ENCODE measurements around the gene MRAS. TPM values are rescaled to one million over a fixed set of nuclear protein-coding genes. Genes with fewer than 3 reads are reported as not detected.

MRAS gene
- polyA plus RNA-seq, 1 of the 3 experiments (the other 2 are of a cell fraction): 25.0 TPM

DNA sequence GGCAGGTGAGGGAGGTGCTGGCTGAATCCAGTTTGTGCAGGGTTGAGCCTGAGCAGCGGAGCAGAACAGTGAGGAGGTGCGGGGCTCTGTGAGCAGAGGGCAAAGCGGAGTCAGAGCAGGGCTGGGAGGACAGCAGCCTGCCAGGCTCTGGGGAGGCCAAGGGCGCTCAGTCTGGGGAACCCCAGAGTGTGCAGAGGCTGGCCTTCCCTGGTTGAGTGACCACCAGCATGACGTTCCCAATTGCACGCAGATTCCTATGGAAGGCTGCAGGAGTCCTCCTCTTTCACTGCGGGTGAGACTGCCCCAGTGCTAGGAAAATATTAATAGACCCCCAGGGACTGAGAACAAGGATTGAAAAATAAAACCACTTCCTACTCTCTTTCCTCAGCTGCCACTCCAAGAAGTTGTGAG lies 13.2 kb downstream of the MRAS start:
- H3K79me2 ChIP-seq (ENCODE audit: insufficient read depth): 0 out of 2 replicates have a peak, but pooled peaks cover 3% of the 10 kb centered on the region
- H3K4me1 ChIP-seq (ENCODE audit: control insufficient read depth in 1 of 2, insufficient read depth in 2 of 2, low read depth in 1 of 2, low read length in 1 of 2): no peaks in the 10 kb centered on the region; a peak in 1 of 4 replicates
- POLR2A ChIA-PET: no interaction called here

More for the DNA sequence above, 13.2 kb downstream of the MRAS start:
- H4K20me1 ChIP-seq (ENCODE audit: insufficient read depth): no peaks in the 10 kb centered on the region
- no peak overlapping the region for H3K4me2 ChIP-seq
- H3K9ac ChIP-seq: no peak overlapping the region
- TF ChIP-seq RCOR1 (IDR thresholded peaks at IDR 0.05; ENCODE audit: low read length) (no peak), MXI1 (IDR thresholded peaks at IDR 0.05; ENCODE audit: low read depth, low read length) (no peak), FOSL2 (IDR thresholded peaks at IDR 0.05; ENCODE audit: borderline replicate concordance, low read depth) (no peak), ELF1 (IDR thresholded peaks at IDR 0.05) (no peak), CHD2 (IDR thresholded peaks at IDR 0.05; ENCODE audit: low read length, partially characterized antibody) (no peak), MEF2A (IDR thresholded peaks at IDR 0.05; ENCODE audit: borderline replicate concordance, low read depth) (no peak), JUND (IDR thresholded peaks at IDR 0.05) (no peak), NFIC (IDR thresholded peaks at IDR 0.05; ENCODE audit: borderline replicate concordance) (no peak), RFX5 (IDR thresholded peaks at IDR 0.05; ENCODE audit: low read length) (no peak)
- TF ChIP-seq, protein P1, sequence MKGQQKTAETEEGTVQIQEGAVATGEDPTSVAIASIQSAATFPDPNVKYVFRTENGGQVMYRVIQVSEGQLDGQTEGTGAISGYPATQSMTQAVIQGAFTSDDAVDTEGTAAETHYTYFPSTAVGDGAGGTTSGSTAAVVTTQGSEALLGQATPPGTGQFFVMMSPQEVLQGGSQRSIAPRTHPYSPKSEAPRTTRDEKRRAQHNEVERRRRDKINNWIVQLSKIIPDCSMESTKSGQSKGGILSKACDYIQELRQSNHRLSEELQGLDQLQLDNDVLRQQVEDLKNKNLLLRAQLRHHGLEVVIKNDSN (IDR thresholded peaks at IDR 0.05; ENCODE audit: borderline replicate concordance, low read depth): no peak
- TF ChIP-seq, protein P2, sequence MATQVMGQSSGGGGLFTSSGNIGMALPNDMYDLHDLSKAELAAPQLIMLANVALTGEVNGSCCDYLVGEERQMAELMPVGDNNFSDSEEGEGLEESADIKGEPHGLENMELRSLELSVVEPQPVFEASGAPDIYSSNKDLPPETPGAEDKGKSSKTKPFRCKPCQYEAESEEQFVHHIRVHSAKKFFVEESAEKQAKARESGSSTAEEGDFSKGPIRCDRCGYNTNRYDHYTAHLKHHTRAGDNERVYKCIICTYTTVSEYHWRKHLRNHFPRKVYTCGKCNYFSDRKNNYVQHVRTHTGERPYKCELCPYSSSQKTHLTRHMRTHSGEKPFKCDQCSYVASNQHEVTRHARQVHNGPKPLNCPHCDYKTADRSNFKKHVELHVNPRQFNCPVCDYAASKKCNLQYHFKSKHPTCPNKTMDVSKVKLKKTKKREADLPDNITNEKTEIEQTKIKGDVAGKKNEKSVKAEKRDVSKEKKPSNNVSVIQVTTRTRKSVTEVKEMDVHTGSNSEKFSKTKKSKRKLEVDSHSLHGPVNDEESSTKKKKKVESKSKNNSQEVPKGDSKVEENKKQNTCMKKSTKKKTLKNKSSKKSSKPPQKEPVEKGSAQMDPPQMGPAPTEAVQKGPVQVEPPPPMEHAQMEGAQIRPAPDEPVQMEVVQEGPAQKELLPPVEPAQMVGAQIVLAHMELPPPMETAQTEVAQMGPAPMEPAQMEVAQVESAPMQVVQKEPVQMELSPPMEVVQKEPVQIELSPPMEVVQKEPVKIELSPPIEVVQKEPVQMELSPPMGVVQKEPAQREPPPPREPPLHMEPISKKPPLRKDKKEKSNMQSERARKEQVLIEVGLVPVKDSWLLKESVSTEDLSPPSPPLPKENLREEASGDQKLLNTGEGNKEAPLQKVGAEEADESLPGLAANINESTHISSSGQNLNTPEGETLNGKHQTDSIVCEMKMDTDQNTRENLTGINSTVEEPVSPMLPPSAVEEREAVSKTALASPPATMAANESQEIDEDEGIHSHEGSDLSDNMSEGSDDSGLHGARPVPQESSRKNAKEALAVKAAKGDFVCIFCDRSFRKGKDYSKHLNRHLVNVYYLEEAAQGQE (IDR thresholded peaks at IDR 0.05; ENCODE audit: low read depth, low read length): no peak
- TF ChIP-seq, protein P3, sequence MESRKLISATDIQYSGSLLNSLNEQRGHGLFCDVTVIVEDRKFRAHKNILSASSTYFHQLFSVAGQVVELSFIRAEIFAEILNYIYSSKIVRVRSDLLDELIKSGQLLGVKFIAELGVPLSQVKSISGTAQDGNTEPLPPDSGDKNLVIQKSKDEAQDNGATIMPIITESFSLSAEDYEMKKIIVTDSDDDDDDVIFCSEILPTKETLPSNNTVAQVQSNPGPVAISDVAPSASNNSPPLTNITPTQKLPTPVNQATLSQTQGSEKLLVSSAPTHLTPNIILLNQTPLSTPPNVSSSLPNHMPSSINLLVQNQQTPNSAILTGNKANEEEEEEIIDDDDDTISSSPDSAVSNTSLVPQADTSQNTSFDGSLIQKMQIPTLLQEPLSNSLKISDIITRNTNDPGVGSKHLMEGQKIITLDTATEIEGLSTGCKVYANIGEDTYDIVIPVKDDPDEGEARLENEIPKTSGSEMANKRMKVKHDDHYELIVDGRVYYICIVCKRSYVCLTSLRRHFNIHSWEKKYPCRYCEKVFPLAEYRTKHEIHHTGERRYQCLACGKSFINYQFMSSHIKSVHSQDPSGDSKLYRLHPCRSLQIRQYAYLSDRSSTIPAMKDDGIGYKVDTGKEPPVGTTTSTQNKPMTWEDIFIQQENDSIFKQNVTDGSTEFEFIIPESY (IDR thresholded peaks at IDR 0.05; ENCODE audit: borderline replicate concordance, low read depth): no peak
- H3K4me3 ChIP-seq (ENCODE audit: low read depth in 2 of 2, low read length in 1 of 2): no peak overlapping the region
- H3F3A ChIP-seq (replicated peaks; ENCODE audit: insufficient read depth): no peaks in the 10 kb centered on the region
- WGBS (ENCODE audit: low lambda C conversion rate): 99% methylated on average over 7 of the region's 7 CpGs
- H3K27ac ChIP-seq (ENCODE audit: low read depth in 2 of 2, low read length in 1 of 2): no peak overlapping the region
- CTCF ChIA-PET: interaction anchor here (1.4 to 1.9 kb wide), 2 partner anchors 10 to 22 kb away, joined by 4 to 7 read pairs; no protein-coding TSS in a partner anchor
- no peaks in the 10 kb centered on the region for H3K9me3 ChIP-seq
- no peaks in the 10 kb centered on the region for H3K9me2 ChIP-seq
- no peak for DNase-seq
- H3K27me3 ChIP-seq (ENCODE audit: insufficient read depth): no peaks in the 10 kb centered on the region
- H2AFZ ChIP-seq (ENCODE audit: low read depth): no peak overlapping the region
- no peaks in the 10 kb centered on the region for H3K36me3 ChIP-seq (replicated peaks in 1 of 2; ENCODE audit: control insufficient read depth in 1 of 2, insufficient read depth in 2 of 2, low read length in 1 of 2)

Data from SK-N-SH (cell line).